Omental fat pad (tissue), 4 donors: Measurements from ENCODE around the gene SSPN. TPM values are rescaled to one million over a fixed set of nuclear protein-coding genes. Genes with fewer than 3 reads are reported as not detected.
A peak's percentile ranks its signal among the peaks of the same experiment; 100 is the strongest.

Source experiments
- ATAC-seq: fragments of 150-250 bp; one replicate; pipeline ENCODE4 v1.9.1; 2016; ENCODE audit warnings: mild to moderate bottlenecking, moderate library complexity; ENCODE audit not compliant: low FRiP score
- DNase-seq: peaks from one replicate; pipeline ENCODE4 v3.0.0-alpha.2; 2019; ENCODE audit warnings: low spot score
- CTCF ChIP-seq, 3 donors: fragments of 450-650 bp; IDR thresholded peaks; one replicate each; pipeline ENCODE4 v1.5.1; 2016 to 2017; ENCODE audit warnings: antibody characterized with exemption in 3 of 3, mild to moderate bottlenecking in 3 of 3, moderate library complexity in 2 of 3
- total RNA-seq, 4 donors: library from RNA; depleted of rRNA; stranded (reverse); fragments of >200 nt; gene quantifications; one replicate each; pipeline ENCODE4 v1.1.0, GENCODE V29; 2016

The SSPN gene
- total RNA-seq, 4 donors from 2014 or later, result 14.1 to 20.2 (median 16.1) TPM

- no peak for TF ChIP-seq CTCF (IDR thresholded peaks at IDR 0.05)
- DNase-seq (no peak), ATAC-seq (no peak)
Observed at GRCh38 chr12:26245175-26245942, 50.0 kb downstream of the SSPN start.

GRCh38 chr12:26246483-26247164, 51.3 kb downstream of the SSPN start:
- no peak for DNase-seq
- no peak for ATAC-seq

GRCh38 chr12:26247873-26248272, 52.5 kb downstream of the SSPN start:
- ATAC-seq (no peak), DNase-seq (no peak)
- TF ChIP-seq CTCF (IDR thresholded peaks at IDR 0.05), result no peak

More at GRCh38 chr12:26246483-26247164, 51.3 kb downstream of the SSPN start:
- no peak for TF ChIP-seq CTCF (IDR thresholded peaks at IDR 0.05)

- ATAC-seq (peak; percentile 39), DNase-seq (no peak)
- TF ChIP-seq CTCF (IDR thresholded peaks at IDR 0.05), result no peak
Observed at GRCh38 chr12:26250801-26251200, 55.4 kb downstream of the SSPN start.

GRCh38 chr12:26251600-26251999, 56.2 kb downstream of the SSPN start:
- DNase-seq, result no peak

GRCh38 chr12:26252946-26253345, 57.6 kb downstream of the SSPN start:
- no peak for DNase-seq
- ATAC-seq, result no peak
- TF ChIP-seq CTCF (IDR thresholded peaks at IDR 0.05), result no peak

More at GRCh38 chr12:26251600-26251999, 56.2 kb downstream of the SSPN start:
- peak; percentile 85 for ATAC-seq
- TF ChIP-seq CTCF (IDR thresholded peaks at IDR 0.05), result no peak
